HEK293 (cell line): Measurements from ENCODE around the gene CELSR3.

Source experiments
- ZBTB20 ChIP-seq: fragments of 450-650 bp; formaldehyde crosslinking; IDR thresholded peaks from 2 replicates; pipeline ENCODE4 v1.5.1; 2016; ENCODE audit warnings: missing biosample characterization, missing genetic modification characterization
- ZNF132 ChIP-seq: fragments of 450-650 bp; formaldehyde crosslinking; IDR thresholded peaks from 2 replicates; pipeline ENCODE4 v1.5.1; 2017; ENCODE audit warnings: missing biosample characterization, missing genetic modification characterization, borderline replicate concordance
- ZNF211 ChIP-seq: fragments of 450-650 bp; formaldehyde crosslinking; IDR thresholded peaks from 2 replicates; pipeline ENCODE4 v1.5.1; 2016; ENCODE audit warnings: low read depth, missing biosample characterization, missing genetic modification characterization

DNA sequence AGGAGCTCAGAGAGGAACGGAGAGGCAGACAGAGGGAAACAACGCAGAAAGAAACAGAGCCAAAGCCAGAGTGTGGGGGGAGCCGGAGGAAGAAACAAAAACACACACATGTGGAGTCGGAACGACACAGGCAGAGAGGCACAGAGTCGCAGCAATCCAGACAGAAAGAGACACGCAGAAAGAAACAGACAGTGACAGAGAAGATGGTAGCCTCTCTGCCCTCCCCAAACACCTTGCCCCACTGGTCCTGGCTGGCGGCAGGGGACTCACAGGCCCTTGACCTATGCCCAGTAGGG, 21.3 kb upstream of the CELSR3 start:
- TF ChIP-seq ZBTB20 (tag by site-specific recombination): no peak
- no peak for TF ChIP-seq ZNF211 (tag by site-specific recombination)
- TF ChIP-seq ZNF132 (tag by site-specific recombination): no peak
